HG03571 (cell line): Measurements from ENCODE around the gene AKAP8L.
"Not testable (repeated sequence)": the region's sequence is repeated elsewhere in the genome, so short reads cannot be mapped to it uniquely, and the experiment has no call there.

Experiments
- ATAC-seq: cut with Tn5 transposase; IDR thresholded peaks from one replicate; pipeline ENCODE4 v1.9.1; 2021; ENCODE audit not compliant: unreplicated experiment

AKAP8L gene

GRCh38 chr19:15390814-15391213, 28.0 kb downstream of the AKAP8L start:
- no peak for ATAC-seq

- no peak for ATAC-seq
These were observed 36.9 kb downstream of the AKAP8L start for GRCh38 chr19:15381864-15382263.

GRCh38 chr19:15381429-15381828, 37.4 kb downstream of the AKAP8L start:
- ATAC-seq = no peak

DNA sequence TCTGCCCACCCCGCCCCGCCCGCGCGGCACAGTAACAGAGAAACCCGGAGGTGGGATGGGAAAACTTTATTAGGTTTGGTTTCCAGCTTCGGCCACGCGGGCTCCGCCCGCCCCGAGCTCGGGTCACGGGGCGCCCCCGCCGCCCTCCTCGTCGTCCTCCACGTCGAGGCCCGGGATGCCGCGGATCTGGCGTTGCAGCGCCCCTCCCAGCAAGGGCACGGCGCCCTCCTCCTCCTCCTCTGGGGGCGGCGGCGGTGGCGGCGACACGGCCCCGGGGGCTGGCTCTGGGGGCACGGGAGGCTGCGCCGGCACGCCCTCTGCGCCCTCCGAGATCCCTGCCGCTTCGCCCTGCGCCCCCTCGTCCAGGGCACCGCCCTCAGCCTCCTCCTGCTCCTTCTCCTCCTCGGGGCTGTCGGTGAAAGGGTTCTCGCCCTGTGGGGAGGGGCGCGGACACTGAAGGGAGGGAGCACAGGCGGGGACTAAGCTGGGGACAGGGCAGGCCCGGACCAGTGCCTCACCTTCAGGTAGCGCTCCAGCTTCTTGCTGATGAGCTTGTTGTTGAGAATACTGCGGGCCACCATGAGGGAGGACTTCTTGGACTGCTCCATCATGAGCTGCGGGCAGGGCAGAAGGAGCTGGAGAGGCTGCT, 38.7 kb downstream of the AKAP8L start:
- peak; percentile 41 for ATAC-seq

GRCh38 chr19:15379083-15379998, 39.4 kb downstream of the AKAP8L start, which contains the start of gene AKAP8:
Gene AKAP8 (minus strand): TSS chr19:15379787. CDS start chr19:15379731, 56 bp downstream.
- peak; percentile 70 for ATAC-seq

DNA sequence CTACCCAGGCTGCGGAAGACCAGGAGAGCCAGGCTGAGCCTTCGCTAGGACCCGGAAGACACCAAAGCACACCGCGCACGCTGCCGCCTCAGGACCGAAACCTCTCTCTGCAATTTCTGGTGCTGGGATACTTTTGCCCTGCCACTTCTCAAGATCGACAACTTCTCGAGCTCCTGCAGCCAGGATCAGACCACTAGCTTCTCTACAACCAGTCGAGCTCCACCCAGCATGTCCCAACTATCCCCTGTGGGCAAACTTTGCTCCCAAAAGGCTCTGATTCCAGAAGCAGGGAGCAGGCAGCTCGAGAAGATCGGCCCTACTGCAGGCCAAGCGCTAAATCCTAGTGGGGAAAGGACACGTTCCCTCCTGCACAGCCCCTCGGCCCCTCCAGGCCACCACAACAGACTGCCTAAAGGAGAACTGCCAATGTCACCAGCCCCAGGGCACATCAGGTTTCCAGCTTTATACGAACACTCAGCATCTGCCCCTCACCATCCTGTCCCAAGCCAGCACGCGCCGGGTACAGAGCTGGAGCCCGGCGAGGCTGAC, 40.2 kb downstream of the AKAP8L start:
- no peak for ATAC-seq

- ATAC-seq = no peak
These were observed 43.9 kb downstream of the AKAP8L start for GRCh38 chr19:15374796-15375440.

- no peak for ATAC-seq
These were observed 44.6 kb downstream of the AKAP8L start for GRCh38 chr19:15374105-15374651.

DNA sequence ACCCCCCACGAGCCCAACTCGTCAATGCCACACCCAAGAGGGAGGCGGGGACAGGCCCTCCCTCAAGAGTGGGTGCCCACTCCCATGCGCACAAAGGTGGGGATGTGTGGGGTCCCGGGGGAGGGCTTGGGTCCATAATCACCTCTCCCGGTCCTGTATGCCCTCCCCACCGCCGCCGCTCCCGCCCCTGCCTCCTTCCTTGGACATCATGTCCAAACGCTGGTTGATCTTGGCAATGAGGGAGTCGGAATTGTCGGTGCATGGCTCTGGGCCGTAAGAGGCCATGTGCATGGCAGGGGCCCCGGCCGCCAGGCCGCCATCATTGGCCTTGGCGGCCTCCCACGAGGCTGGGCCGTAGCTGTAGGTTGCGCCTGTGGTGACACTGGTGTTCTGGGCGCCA, 45.1 kb downstream of the AKAP8L start:
- ATAC-seq = no peak

GRCh38 chr19:15372891-15373301, 45.9 kb downstream of the AKAP8L start:
- no peak for ATAC-seq

DNA sequence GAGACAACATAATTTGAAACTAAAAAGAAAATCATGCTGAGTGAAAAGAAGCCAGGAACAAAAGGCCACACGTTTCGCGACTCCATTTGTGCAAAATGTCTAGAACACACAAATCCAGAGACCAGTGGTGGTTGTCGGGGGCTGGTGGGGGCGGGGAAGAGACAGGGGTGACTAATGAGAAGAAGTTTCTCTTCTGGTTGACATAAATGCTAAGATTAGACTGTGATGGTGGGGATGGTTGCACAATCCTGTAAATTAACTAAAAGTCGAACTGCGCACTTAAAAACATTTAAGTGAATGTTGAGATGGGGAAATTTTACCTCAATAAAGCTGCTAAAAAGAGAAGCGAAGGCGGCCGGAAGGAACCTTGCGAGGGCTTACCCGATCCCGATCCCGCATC, 46.3 kb downstream of the AKAP8L start:
- ATAC-seq = no peak

GRCh38 chr19:15371786-15372380, 46.9 kb downstream of the AKAP8L start:
- no peak for ATAC-seq

DNA sequence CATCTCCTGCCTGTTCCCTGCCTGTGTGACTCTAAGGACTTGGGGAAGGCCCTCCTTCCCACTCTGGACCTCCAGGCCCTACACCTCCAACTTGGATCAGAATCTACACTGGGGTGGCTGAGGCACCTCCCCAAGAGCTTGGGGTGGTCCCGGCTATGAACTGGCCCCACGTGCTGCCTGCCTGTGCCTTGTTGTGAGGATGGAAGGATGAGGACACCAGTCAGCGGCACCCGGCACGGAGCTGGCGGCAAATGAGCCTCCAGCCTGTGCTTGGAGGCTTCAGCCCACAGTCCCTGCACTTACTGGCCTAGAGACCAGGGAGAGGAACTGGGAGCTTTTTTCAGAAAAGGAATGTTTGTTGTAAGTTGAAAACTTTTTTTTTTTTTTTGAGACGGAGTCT, 47.7 kb downstream of the AKAP8L start:
- no peak for ATAC-seq

DNA sequence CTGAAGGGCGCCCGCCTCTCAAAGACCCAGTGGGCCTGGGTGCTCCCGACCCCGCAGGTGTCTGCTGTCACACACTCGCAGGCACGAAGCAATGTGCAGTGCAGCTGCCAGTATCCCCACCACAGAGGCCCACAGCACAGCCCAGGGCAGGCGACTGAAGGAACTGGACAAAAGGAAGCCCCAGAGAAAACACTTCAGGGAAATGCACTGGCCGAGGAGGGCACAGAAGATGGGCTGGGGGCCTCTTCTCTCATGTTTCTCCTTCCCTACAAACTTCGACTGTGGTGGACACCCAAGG, 49.2 kb downstream of the AKAP8L start:
- ATAC-seq = no peak

- no peak for ATAC-seq
These were observed 49.8 kb downstream of the AKAP8L start for GRCh38 chr19:15368798-15369593.

DNA sequence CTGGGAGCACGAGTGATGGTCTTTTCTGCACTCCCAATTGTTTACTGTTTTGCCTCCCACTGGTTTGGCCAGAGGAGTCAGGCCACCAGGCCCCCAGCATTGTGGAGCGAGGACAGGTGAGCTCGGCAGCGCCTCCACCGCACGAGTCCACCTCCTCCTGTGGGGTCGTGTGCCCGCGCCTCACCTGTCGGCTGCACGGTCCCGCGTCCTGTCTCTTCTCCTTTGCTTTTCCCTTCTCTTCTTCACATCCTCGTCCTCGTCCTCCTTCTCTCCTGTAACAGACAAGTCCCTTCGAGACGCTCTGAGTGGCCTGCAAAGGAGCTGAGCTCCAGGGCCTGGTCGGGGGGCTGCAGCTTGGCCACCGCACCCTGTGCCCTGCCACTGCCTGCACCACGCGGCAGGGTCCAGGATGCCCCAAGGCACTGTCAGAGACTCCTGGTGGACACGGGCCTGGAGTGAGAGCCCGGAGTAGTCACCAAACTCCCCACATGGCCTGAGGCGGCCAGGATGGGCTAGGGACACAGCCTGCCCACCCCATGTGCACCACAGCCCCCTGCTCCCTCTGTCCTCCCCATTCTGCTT, 50.6 kb downstream of the AKAP8L start:
- ATAC-seq = no peak

- ATAC-seq = no peak
These were observed 51.3 kb downstream of the AKAP8L start for GRCh38 chr19:15367439-15367838.

DNA sequence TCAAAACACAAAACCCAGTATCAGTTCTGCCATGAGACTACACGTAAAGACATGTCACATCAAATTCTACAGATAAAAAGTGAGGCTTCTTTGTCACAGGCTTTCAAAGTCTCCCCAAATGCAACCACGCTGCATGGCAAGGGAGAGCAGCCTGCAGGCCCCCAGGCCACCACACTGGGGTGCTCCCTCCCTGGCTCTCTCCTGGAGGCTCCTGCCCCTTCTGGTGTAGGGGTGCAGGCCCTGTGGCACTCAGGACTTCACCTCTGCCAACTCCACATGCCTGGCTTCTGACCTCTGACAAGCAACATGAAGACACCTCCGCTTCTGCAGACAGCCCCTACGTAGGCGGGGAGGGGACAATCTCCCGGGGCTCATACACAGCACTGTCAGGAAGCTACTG, 53.5 kb downstream of the AKAP8L start:
- ATAC-seq = no peak

DNA sequence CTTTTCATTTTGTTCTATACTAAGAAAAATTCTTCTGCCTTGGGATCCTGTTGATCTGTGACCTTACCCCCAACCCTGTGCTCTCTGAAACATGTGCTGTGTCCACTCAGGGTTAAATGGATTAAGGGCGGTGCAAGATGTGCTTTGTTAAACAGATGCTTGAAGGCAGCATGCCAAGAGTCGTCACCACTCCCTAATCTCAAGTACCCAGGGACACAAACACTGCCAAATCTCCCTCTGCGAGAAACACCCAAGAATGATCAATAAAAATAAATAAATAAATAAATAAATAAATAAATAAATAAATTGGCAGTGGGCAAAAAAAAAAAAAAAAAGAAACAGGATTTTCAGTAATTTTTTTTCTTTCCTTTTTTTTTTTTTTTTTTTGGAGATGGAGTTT, 55.0 kb downstream of the AKAP8L start:
- not testable (repeated sequence) for ATAC-seq

DNA sequence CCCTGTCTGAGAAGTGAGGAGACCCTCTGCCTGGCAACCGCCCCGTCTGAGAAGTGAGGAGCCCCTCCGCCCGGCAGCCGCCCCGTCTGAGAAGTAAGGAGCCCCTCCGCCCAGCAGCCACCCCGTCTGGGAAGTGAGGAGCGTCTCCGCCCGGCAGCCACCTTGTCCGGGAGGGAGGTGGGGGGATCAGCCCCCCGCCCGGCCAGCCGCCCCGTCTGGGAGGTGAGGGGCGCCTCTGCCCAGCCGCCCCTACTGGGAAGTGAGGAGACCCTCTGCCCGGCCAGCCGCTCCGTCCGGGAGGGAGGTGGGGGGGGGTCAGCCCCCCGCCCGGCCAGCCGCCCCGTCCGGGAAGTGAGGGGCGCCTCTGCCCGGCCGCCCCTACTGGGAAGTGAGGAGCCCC, 55.7 kb downstream of the AKAP8L start:
- ATAC-seq = not testable (repeated sequence)
